GM23248 (cell line): ENCODE measurements around the gene TUFT1. TPM values are rescaled to one million over a fixed set of nuclear protein-coding genes. Genes with fewer than 3 reads are reported as not detected.

Experiments
- DNase-seq: peaks from one replicate; pipeline ENCODE4 v3.0.0-alpha.2; 2015
- H2AFZ ChIP-seq: fragments of 200-600 bp; sonication (generic); 2 replicates; pipeline ENCODE4 v1.6.1; 2016; ENCODE audit warnings: antibody characterized with exemption
- H3F3A ChIP-seq: fragments of 200-600 bp; sonication (generic); 2 replicates; pipeline ENCODE4 v1.6.1; 2016; ENCODE audit warnings: mild to moderate bottlenecking, antibody characterized with exemption, mixed run types; ENCODE audit not compliant: insufficient read depth
- H3K27ac ChIP-seq: fragments of 200-600 bp; sonication (generic); 2 replicates; pipeline ENCODE4 v1.5.1; 2016; ENCODE audit warnings: mild to moderate bottlenecking
- H3K27me3 ChIP-seq: fragments of 200-600 bp; sonication (generic); replicated peaks from 2 replicates; pipeline ENCODE4 v1.6.1; 2016; ENCODE audit warnings: mild to moderate bottlenecking; ENCODE audit not compliant: insufficient read depth
- H3K36me3 ChIP-seq: fragments of 200-600 bp; sonication (generic); 2 replicates; pipeline ENCODE4 v1.6.1; 2016; ENCODE audit warnings: low read depth, mild to moderate bottlenecking
- H3K4me1 ChIP-seq: fragments of 200-600 bp; sonication (generic); 2 replicates; pipeline ENCODE4 v1.6.1; 2016; ENCODE audit warnings: mild to moderate bottlenecking; ENCODE audit not compliant: insufficient read depth
- H3K4me2 ChIP-seq: fragments of 200-600 bp; sonication (generic); one replicate; pipeline ENCODE4 v1.6.1; 2016; ENCODE audit warnings: mild to moderate bottlenecking; ENCODE audit not compliant: unreplicated experiment
- H3K4me3 ChIP-seq: fragments of 200-600 bp; sonication (generic); 2 replicates; pipeline ENCODE4 v1.5.1; 2016; ENCODE audit warnings: mild to moderate bottlenecking
- H3K79me2 ChIP-seq: fragments of 200-600 bp; sonication (generic); 2 replicates; pipeline ENCODE4 v1.6.1; 2016; ENCODE audit warnings: mild to moderate bottlenecking; ENCODE audit not compliant: insufficient read depth
- H3K9ac ChIP-seq: fragments of 200-600 bp; sonication (generic); 2 replicates; pipeline ENCODE4 v1.6.1; 2016; ENCODE audit warnings: mild to moderate bottlenecking
- H3K9me2 ChIP-seq: fragments of 200-600 bp; sonication (generic); 2 replicates; pipeline ENCODE4 v1.6.1; 2016; ENCODE audit warnings: mixed run types, mild to moderate bottlenecking, moderate library complexity; ENCODE audit not compliant: insufficient read depth
- H3K9me3 ChIP-seq: fragments of 200-600 bp; sonication (generic); one replicate; pipeline ENCODE4 v1.6.1; 2017; ENCODE audit warnings: low read depth
- H4K20me1 ChIP-seq: fragments of 200-600 bp; sonication (generic); 2 replicates; pipeline ENCODE4 v1.6.0; 2016; ENCODE audit not compliant: insufficient read depth
- EZH2 ChIP-seq: fragments of 200-600 bp; sonication (generic); IDR thresholded peaks from 2 replicates; pipeline ENCODE4 v1.6.1; 2018; ENCODE audit warnings: antibody characterized with exemption, mild to moderate bottlenecking; ENCODE audit not compliant: insufficient read depth, poor library complexity, severe bottlenecking
- EZH2phosphoT487 ChIP-seq: fragments of 200-600 bp; sonication (generic); IDR thresholded peaks from 2 replicates; pipeline ENCODE4 v1.6.1; 2018; ENCODE audit warnings: antibody characterized with exemption, moderate library complexity, mild to moderate bottlenecking, low read depth; ENCODE audit not compliant: insufficient read depth
- WGBS, 2 experiments: methylation state at CpG; one replicate each; pipeline ENCODE4 v1.1.6; 2015 to 2017; ENCODE audit warnings: low lambda C conversion rate in 2 of 2, low coverage in 1 of 2; ENCODE audit errors: missing lambda C conversion rate in 2 of 2; 5-methylcytosine and 5-hydroxymethylcytosine counted together
- in situ Hi-C: fragments of 300-500 bp; cut with MboI; formaldehyde crosslinking; loops from 2 replicates; pipeline ENCODE4 v1.15.0; 2020
- polyA plus RNA-seq: library from polyadenylated mRNA; unstranded; fragments of >200 nt; fragmentation: Nextera tagmentation; extraction: Ambion mirVana; gene quantifications from 2 replicates; pipeline ENCODE4 v1.2.1, GENCODE V29; 2016
- total RNA-seq: library from RNA; depleted of rRNA; stranded (reverse); fragments of >200 nt; shearing (Covaris generic); gene quantifications from 2 replicates; pipeline ENCODE4 v1.2.3, GENCODE V29; 2014

Gene TUFT1
- total and polyA plus RNA-seq, 2 experiments from 2014 or later: 19.2 to 20.3 TPM

DNA sequence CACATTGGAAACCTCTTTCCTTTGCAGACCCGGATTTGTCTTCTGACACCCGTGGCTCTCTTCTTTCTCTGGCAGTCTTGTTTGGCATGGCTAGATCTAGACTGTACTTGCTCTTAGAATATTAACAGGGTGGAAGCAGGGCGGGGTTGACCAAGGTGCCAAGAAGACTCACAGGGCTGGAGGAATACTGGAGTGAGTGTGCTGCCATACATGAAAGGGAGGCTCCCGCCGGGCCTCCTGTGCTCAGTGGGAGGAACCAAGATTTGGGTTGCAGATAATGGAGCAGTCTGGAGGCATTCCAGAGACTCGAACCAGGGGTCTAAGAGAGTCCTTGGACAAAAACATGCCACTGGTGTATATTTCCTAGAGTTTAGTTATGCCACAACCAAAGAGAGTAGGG, 44.2 kb downstream of the TUFT1 start:
- H3K27ac ChIP-seq: no peak overlapping the region
- no peaks in the 10 kb centered on the region for H3K79me2 ChIP-seq
- no peaks in the 10 kb centered on the region for H3K9me3 ChIP-seq
- TF ChIP-seq EZH2 (no peak), EZH2phosphoT487 (no peak)
- H3K9me2 ChIP-seq: no peaks in the 10 kb centered on the region
- peaks cover 14% of the 10 kb centered on the region for H3K36me3 ChIP-seq
- in situ Hi-C loops: no loop called here
- no peak overlapping the region for H2AFZ ChIP-seq
- no peak overlapping the region for H3K4me3 ChIP-seq
- DNase-seq: no peak
- H3K4me1 ChIP-seq: peaks cover 4% of the 10 kb centered on the region
- peaks cover 1% of the 10 kb centered on the region for H3F3A ChIP-seq
- no peak overlapping the region for H3K4me2 ChIP-seq
- no peak overlapping the region for H3K9ac ChIP-seq
- H3K27me3 ChIP-seq: no peaks in the 10 kb centered on the region
- 31 to 37% methylated on average over 6 of the region's 6 CpGs for WGBS, 2 experiments
- H4K20me1 ChIP-seq: no peaks in the 10 kb centered on the region

DNA sequence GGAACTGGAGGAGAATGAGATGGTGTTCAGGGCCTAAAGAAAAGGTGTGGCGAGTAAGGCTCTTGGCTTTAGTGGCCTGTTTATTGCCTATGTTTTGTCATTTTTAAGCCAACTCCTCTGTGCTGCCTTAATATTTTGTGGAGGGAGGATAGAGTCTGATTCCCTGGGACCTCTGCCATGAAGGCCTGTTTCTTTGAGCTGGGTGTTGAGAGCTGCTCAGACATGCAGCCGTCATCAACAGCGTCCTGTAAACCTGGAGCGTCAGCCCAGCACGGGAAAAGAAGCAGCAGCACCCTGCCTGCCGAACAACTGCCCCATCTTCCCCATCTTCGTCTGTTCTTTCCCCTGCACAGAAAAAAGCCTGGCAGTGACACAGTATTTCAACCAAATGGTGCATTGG, 44.7 kb downstream of the TUFT1 start:
- Histone ChIP-seq H3K27me3 (no peaks in the 10 kb centered on the region), H3K9me3 (no peaks in the 10 kb centered on the region), H2AFZ (no peak overlapping the region), H3K4me1 (no peaks in the 10 kb centered on the region), H3K36me3 (peaks cover 14% of the 10 kb centered on the region), H3K4me3 (no peak overlapping the region), H3K9me2 (no peaks in the 10 kb centered on the region), H3K79me2 (no peaks in the 10 kb centered on the region), H3K4me2 (no peak overlapping the region), H3F3A (no peaks in the 10 kb centered on the region), H3K27ac (no peak overlapping the region), H3K9ac (no peak overlapping the region), H4K20me1 (no peaks in the 10 kb centered on the region)
- in situ Hi-C loops: no loop called here
- 52 to 56% methylated on average over 7 of the region's 7 CpGs for WGBS, 2 experiments
- no peak for TF ChIP-seq EZH2phosphoT487
- no peak for TF ChIP-seq EZH2
- DNase-seq: no peak

DNA sequence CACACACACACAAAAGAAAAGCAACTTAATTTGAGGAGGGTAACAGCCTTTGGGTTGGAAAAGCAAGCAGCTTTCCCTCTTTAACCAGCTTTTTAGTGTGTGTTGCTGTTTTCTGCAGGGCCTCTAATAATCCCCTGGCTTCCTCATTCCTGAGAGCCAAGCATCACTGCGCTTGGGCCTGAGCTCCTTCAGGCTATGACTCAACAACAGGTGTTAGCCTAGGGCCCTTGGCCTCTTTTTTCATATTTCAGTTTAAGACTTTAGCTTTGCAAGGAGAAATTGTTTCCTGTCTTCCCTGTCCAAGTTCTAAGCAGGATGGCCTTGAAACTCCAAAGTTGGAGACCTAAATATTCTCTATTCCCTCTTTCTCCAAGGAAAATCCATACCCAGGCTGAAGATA, 45.5 kb downstream of the TUFT1 start:
- Histone ChIP-seq H3K36me3 (peaks cover 9% of the 10 kb centered on the region; the same call in 1 of the 2 replicates), H3K79me2 (no peaks in the 10 kb centered on the region), H3K9me3 (no peaks in the 10 kb centered on the region), H3K27ac (no peak overlapping the region), H3K4me1 (no peaks in the 10 kb centered on the region), H4K20me1 (no peaks in the 10 kb centered on the region), H3K9ac (no peak overlapping the region), H3K27me3 (no peaks in the 10 kb centered on the region), H3K4me3 (no peak overlapping the region), H3K4me2 (no peak overlapping the region), H3K9me2 (no peaks in the 10 kb centered on the region), H3F3A (no peaks in the 10 kb centered on the region), H2AFZ (no peak overlapping the region)
- peak; percentile 65 for DNase-seq
- in situ Hi-C loops: no loop called here
- TF ChIP-seq EZH2: no peak
- no peak for TF ChIP-seq EZH2phosphoT487
- 21 to 50% methylated on average over 1 of the region's 1 CpG for WGBS, 2 experiments

DNA sequence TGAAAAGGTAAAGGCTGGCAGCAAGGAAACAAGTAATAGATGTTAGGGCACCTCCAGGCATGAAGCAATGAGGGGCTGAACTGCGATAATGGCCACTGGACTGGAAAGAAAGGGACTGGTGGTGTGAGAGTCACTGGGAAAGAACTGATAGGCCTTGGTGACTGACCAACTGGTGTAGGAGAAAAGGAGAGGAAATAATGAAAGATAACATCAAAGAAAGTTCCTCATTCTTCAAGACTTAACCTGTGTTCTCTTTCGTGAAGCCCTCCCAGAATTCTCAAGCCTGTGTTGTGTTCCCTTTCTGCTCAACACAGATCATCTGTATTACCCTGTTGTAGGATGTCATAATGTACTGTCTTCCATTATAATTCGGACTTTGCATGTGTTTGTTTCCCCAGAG, 50.9 kb downstream of the TUFT1 start:
- Histone ChIP-seq H3K4me3 (no peak overlapping the region), H3K9ac (no peak overlapping the region), H4K20me1 (no peaks in the 10 kb centered on the region), H3K36me3 (no peaks in the 10 kb centered on the region), H3K79me2 (no peaks in the 10 kb centered on the region), H3K4me2 (no peak overlapping the region), H3F3A (no peaks in the 10 kb centered on the region), H2AFZ (no peak overlapping the region), H3K9me3 (no peaks in the 10 kb centered on the region), H3K9me2 (no peaks in the 10 kb centered on the region), H3K27me3 (no peaks in the 10 kb centered on the region), H3K27ac (no peak overlapping the region), H3K4me1 (no peaks in the 10 kb centered on the region)
- DNase-seq: no peak
- in situ Hi-C loops: no loop called here
- WGBS, 2 experiments: 76 to 81% methylated on average over 3 of the region's 3 CpGs
- TF ChIP-seq EZH2phosphoT487 (no peak), EZH2 (no peak)

DNA sequence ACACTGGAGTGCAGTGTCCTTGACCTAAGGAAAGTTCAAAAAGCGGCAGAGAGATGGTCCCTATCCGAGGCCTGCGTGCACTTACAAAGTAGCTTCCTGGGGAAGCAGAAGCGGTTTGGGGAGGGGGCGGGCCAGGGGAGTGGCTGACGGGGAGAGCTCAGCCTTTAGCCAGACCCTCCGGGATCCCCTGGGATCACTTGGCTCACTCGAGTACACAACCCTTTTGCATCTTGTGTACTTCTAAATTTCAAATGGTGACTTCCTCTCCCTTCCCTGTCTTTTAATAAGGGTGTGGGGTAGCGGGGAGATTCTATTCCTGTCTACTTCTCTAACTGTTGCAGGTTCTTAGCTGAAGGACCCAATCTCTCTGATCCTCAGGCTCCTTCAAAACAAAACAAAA, 53.6 kb downstream of the TUFT1 start:
- H3K4me3 ChIP-seq: no peak overlapping the region
- no peak overlapping the region for H3K27ac ChIP-seq
- no peak for TF ChIP-seq EZH2
- no peak for TF ChIP-seq EZH2phosphoT487
- no peaks in the 10 kb centered on the region for H3K36me3 ChIP-seq
- no peak overlapping the region for H3K9ac ChIP-seq
- 35 to 36% methylated on average over 9 of the region's 9 CpGs for WGBS, 2 experiments
- in situ Hi-C loops: no loop called here
- H3K9me2 ChIP-seq: no peaks in the 10 kb centered on the region
- H3K79me2 ChIP-seq: no peaks in the 10 kb centered on the region
- H3K27me3 ChIP-seq: no peaks in the 10 kb centered on the region
- DNase-seq: no peak
- H3K9me3 ChIP-seq: no peaks in the 10 kb centered on the region
- no peak overlapping the region for H2AFZ ChIP-seq
- no peak overlapping the region for H3K4me2 ChIP-seq
- no peaks in the 10 kb centered on the region for H4K20me1 ChIP-seq
- no peaks in the 10 kb centered on the region for H3F3A ChIP-seq
- H3K4me1 ChIP-seq: no peaks in the 10 kb centered on the region
